HUES48 (cell line): ENCODE measurements around the gene HES1.
"Not testable (repeated sequence)": the region's sequence is repeated elsewhere in the genome, so short reads cannot be mapped to it uniquely, and the experiment has no call there.

Experiments used
- H3K27ac ChIP-seq: one replicate; pipeline ENCODE4 v1.7.0; 2013; ENCODE audit warnings: low read depth, low read length, inconsistent platforms
- H3K27me3 ChIP-seq: 2 replicates; pipeline ENCODE4 v1.6.1; 2013; ENCODE audit warnings: mild to moderate bottlenecking, low read length; ENCODE audit not compliant: control insufficient read depth, insufficient read depth
- H3K36me3 ChIP-seq: 2 replicates; pipeline ENCODE4 v1.6.1; 2013; ENCODE audit warnings: low read length; ENCODE audit not compliant: control insufficient read depth, insufficient read depth
- H3K4me1 ChIP-seq: 2 replicates; pipeline ENCODE4 v1.6.1; 2013; ENCODE audit warnings: mild to moderate bottlenecking, low read length; ENCODE audit not compliant: control insufficient read depth, insufficient read depth
- H3K4me3 ChIP-seq: 2 replicates; pipeline ENCODE4 v1.5.1; 2013; ENCODE audit warnings: mild to moderate bottlenecking, low read depth, low read length
- H3K9ac ChIP-seq: 2 replicates; pipeline ENCODE4 v1.6.1; 2013; ENCODE audit warnings: mild to moderate bottlenecking, low read depth, low read length, moderate library complexity
- H3K9me3 ChIP-seq: 2 replicates; pipeline ENCODE4 v1.6.1; 2013; ENCODE audit warnings: low read length; ENCODE audit not compliant: control insufficient read depth, insufficient read depth

Gene HES1

GRCh38 chr3:194118920-194119319, 17.0 kb upstream of the HES1 start:
- Histone ChIP-seq H3K36me3 (no peaks in the 10 kb centered on the region), H3K9ac (no peak overlapping the region), H3K4me1 (no peaks in the 10 kb centered on the region), H3K27me3 (peaks cover 4% of the 10 kb centered on the region), H3K27ac (no peak overlapping the region), H3K9me3 (no peaks in the 10 kb centered on the region), H3K4me3 (no peak overlapping the region)

DNA sequence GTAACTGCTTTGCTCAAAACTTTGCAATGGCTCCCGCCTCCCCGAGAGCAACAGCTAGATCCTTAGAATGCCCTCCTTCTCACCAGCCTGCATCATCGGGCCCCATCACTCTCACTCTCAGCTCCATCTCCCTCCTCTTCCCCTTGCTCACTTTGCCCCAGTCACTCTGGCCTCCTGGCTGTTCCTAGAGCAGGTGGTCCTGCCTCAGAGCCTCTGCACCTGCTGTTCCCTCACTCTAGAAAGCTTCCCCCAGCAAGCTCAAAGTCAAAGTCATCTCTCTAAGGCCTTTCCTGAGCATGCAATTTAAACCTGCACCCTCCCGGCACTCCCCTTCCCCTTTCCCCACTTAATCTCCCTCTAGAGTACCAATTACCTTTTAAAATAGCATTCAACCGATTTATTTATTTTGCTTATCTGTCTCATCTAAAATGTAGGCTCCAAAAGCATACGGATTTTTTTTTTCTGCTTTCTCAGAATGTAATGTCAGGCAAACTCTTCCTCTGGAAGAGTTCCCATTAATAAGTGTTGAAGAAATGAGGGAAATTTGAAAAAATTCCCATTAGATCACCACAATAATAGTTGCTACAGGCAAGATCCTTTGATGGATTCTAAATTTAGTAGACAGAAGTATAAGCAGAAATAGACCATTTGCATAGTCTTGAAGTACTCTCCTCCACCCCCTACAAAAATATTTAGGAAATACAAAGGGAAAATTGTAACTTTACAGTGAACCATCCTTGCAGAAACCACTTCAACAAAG, 15.9 kb upstream of the HES1 start:
- no peak overlapping the region for H3K4me3 ChIP-seq
- no peak overlapping the region for H3K27ac ChIP-seq

GRCh38 chr3:194120789-194121770, 14.9 kb upstream of the HES1 start:
- Histone ChIP-seq H3K9ac (no peak overlapping the region), H3K4me1 (no peaks in the 10 kb centered on the region), H3K27me3 (peaks cover 4% of the 10 kb centered on the region), H3K4me3 (no peak overlapping the region), H3K27ac (no peak overlapping the region), H3K9me3 (no peaks in the 10 kb centered on the region), H3K36me3 (no peaks in the 10 kb centered on the region)

More for the DNA sequence above, 15.9 kb upstream of the HES1 start:
- H3K9ac ChIP-seq = no peak overlapping the region
- peaks cover 4% of the 10 kb centered on the region for H3K27me3 ChIP-seq
- H3K4me1 ChIP-seq = no peaks in the 10 kb centered on the region
- H3K36me3 ChIP-seq = no peaks in the 10 kb centered on the region
- H3K9me3 ChIP-seq = no peaks in the 10 kb centered on the region

DNA sequence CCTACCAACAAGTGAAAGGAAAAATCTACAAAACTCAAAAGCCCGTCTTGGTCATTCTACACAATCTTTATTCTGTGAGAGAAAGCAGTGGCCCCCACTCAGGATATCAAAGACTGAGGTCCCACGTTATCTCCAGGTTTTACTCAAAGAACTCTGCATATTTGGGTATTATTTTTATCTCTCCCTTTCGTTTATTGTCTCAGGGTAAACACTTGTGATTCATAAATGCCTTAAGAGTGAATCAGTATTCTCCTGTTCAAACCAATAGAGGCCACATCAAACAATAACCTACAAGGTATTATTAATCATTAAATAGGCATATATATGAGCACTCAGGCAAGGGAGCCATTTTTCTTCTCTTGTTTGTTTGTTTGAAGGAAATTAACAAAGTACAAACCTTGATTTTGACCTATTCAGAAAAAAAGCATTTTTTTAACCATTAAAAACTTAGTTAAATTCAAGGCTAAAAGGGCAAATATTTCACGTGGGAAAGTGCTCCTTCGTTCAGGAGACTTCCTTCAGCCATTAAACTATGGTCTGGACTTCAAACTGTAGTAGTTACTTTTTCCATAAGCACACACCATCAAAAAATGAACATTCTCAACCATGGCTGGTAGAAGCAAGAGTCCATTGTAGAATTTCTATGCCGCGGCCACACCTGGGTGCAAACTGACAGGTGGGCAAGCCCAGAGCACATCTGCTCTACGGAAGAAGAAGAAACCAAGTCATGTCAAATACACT, 13.9 kb upstream of the HES1 start:
- Histone ChIP-seq H3K9ac (no peak overlapping the region), H3K9me3 (no peaks in the 10 kb centered on the region), H3K4me3 (no peak overlapping the region), H3K4me1 (no peaks in the 10 kb centered on the region), H3K27me3 (no peaks in the 10 kb centered on the region; the same call in none of the 2 replicates), H3K36me3 (no peaks in the 10 kb centered on the region), H3K27ac (no peak overlapping the region)

GRCh38 chr3:194123726-194124125, 12.2 kb upstream of the HES1 start:
- H3K9me3 ChIP-seq = no peaks in the 10 kb centered on the region
- H3K9ac ChIP-seq = no peak overlapping the region
- no peak overlapping the region for H3K4me3 ChIP-seq
- H3K27me3 ChIP-seq = no peaks in the 10 kb centered on the region; the same call in none of the 2 replicates
- H3K36me3 ChIP-seq = no peaks in the 10 kb centered on the region
- no peak overlapping the region for H3K27ac ChIP-seq
- H3K4me1 ChIP-seq = no peaks in the 10 kb centered on the region

- Histone ChIP-seq H3K27ac (no peak overlapping the region), H3K27me3 (no peaks in the 10 kb centered on the region; the same call in none of the 2 replicates), H3K4me3 (no peak overlapping the region), H3K9me3 (no peaks in the 10 kb centered on the region), H3K36me3 (no peaks in the 10 kb centered on the region), H3K9ac (no peak overlapping the region), H3K4me1 (peaks cover under 1% of the 10 kb centered on the region; the same call in 1 of the 2 replicates)
These were observed 11.8 kb upstream of the HES1 start for GRCh38 chr3:194124193-194124592.

- no peak overlapping the region for H3K27ac ChIP-seq
These were observed 10.5 kb upstream of the HES1 start for GRCh38 chr3:194125442-194125841.

DNA sequence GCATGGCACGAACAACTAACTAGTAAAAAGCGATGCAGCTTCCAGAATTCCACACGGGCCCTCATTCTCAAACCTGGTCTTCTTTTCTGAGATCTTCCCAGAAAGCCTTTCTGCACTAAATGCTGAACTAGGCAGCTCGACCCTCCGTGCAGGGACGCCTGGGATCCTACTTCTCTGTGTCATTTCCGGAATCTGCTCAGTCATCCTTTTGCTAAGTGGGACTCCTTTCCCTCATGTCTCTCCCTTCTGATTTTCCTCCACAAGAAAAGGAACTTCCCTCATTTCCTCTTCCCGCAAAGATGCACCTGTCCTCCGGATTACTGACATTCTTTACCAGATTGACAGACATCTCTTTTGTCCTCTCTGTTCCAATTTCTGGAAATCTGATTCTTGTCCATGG, 9.2 kb upstream of the HES1 start:
- Histone ChIP-seq H3K4me1 (peaks cover 25% of the 10 kb centered on the region), H3K4me3 (no peak overlapping the region), H3K9me3 (no peaks in the 10 kb centered on the region), H3K27ac (no peak overlapping the region), H3K9ac (no peak overlapping the region), H3K27me3 (peaks cover 18% of the 10 kb centered on the region), H3K36me3 (no peaks in the 10 kb centered on the region)

More at GRCh38 chr3:194125442-194125841, 10.5 kb upstream of the HES1 start:
- Histone ChIP-seq H3K4me1 (peaks cover 13% of the 10 kb centered on the region), H3K9ac (no peak overlapping the region), H3K36me3 (no peaks in the 10 kb centered on the region), H3K4me3 (no peak overlapping the region), H3K27me3 (peaks cover 5% of the 10 kb centered on the region), H3K9me3 (no peaks in the 10 kb centered on the region)

DNA sequence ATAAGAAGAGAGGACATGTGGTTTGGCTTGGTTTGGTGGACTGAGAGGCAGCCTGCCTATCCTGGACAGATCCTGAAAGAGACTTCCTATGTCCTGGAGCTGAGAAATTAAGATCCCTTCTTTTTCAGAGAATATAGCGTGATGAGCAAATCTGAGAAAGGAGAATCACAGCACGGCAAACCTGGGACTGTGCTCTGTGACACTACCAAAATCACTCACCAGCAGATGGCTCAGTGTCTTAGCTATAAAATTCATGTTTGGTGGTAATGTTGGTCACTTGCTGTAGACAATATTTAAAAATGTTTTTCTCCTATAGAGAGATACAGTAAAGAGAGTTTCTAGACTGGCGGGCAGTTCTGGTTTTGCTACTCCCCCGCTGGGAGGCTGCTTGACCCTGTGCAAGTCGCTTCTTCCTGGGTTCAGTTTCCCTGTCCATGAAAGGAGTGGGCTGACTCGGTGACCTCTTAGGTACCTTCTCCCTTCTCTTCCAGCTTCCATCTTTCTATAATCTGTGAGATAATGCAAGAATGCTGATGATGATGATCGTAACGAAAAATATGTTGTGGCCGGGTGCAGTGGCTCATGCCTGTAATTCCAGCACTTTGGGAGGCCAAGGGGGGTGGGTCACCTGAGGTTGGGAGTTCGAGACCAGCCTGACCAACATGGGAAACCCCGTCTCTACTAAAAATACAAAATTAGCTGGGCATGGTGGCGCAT, 7.6 kb upstream of the HES1 start:
- Histone ChIP-seq H3K4me1 (peaks cover 41% of the 10 kb centered on the region), H3K27me3 (peaks cover 27% of the 10 kb centered on the region), H3K9ac (no peak overlapping the region), H3K36me3 (no peaks in the 10 kb centered on the region), H3K9me3 (no peaks in the 10 kb centered on the region), H3K4me3 (no peak overlapping the region), H3K27ac (no peak overlapping the region)

GRCh38 chr3:194128919-194129295, 7.0 kb upstream of the HES1 start:
- Histone ChIP-seq H3K4me1 (peaks cover 45% of the 10 kb centered on the region), H3K27me3 (peaks cover 31% of the 10 kb centered on the region)
- not testable (repeated sequence) for H3K27ac ChIP-seq, H3K9ac ChIP-seq, H3K36me3 ChIP-seq, H3K4me3 ChIP-seq, H3K9me3 ChIP-seq
